K562 (cell line): Measurements from ENCODE around the gene SOS2. TPM values are rescaled to one million over a fixed set of nuclear protein-coding genes. Genes with fewer than 3 reads are reported as not detected.

Source experiments
- ATAC-seq: fragments of 200-7000 bp; cut with Tn5 transposase; 3 replicates; pipeline ENCODE4 v1.9.1; 2020; ENCODE audit warnings: moderate library complexity
- BruUV-seq: library from RNA; stranded (reverse); fragments of 400-500 nt; replicated peaks from 2 replicates; lab custom pipeline; 2021; lab: Mats Ljungman, UMichigan
- CTCF ChIA-PET: fragments of 300-600 bp; formaldehyde crosslinking; extraction: SDS; loops from one replicate; lab custom pipeline; 2021; ENCODE audit warnings: low intra/inter-chr PET ratio; lab: Yijun Ruan, JAX
- POLR2A ChIA-PET: fragments of 300-600, 350-650 bp; sonication (Branson Sonifier 250); formaldehyde crosslinking; extraction: SDS; loops from one replicate; lab custom pipeline; 2021; ENCODE audit warnings: antibody characterized with exemption, inconsistent platforms; lab: Yijun Ruan, JAX
- DNase-seq, 4 experiments: peaks; one replicate each; pipeline versions ENCODE4 v3.0.0 to v3.0.0-alpha.2; 2011 to 2018; ENCODE audit warnings: low spot score in 3 of 4, mixed read lengths in 3 of 4; ENCODE audit errors: extremely low read depth in 1 of 4
- FAIRE-seq: peaks from 2 replicates; lab custom pipeline; 2011; peaks lifted over from hg19 to GRCh38; lab: Jason Lieb, UNC
- H2AFZ ChIP-seq: 2 replicates; pipeline ENCODE4 v1.6.0; 2011; ENCODE audit warnings: low read depth, low read length, control low read depth, inconsistent platforms
- H3K27ac ChIP-seq: fragments of 200-600 bp; 3 replicates; pipeline ENCODE4 v1.8.0; 2011; ENCODE audit warnings: low read depth, mild to moderate bottlenecking, control low read depth, inconsistent platforms, low read length, moderate library complexity, mixed read lengths; ENCODE audit errors: extremely low read depth
- H3K27me3 ChIP-seq, 2 experiments: fragments of 300-600 bp in 1 of 2; 2 replicates in 1 of 2; 3 replicates in 1 of 2; pipeline versions ENCODE4 v1.6.0 to v1.8.0; 2011; ENCODE audit warnings: inconsistent platforms in 2 of 2, low read length in 2 of 2, mild to moderate bottlenecking in 1 of 2, mixed read lengths in 1 of 2, moderate library complexity in 1 of 2; ENCODE audit not compliant: control insufficient read depth in 2 of 2, insufficient read depth in 2 of 2
- H3K36me3 ChIP-seq: fragments of 300-600 bp; 3 replicates; pipeline ENCODE4 v1.8.0; 2011; ENCODE audit warnings: mild to moderate bottlenecking, low read length, inconsistent platforms; ENCODE audit not compliant: control insufficient read depth, insufficient read depth
- H3K4me1 ChIP-seq, 2 experiments: fragments of 200-600 bp in 1 of 2; replicated peaks in 1 of 2; 2 replicates in 1 of 2; 3 replicates in 1 of 2; pipeline versions ENCODE4 v1.5.1 to v1.8.0; 2011; ENCODE audit warnings: inconsistent platforms in 2 of 2, low read length in 2 of 2, mild to moderate bottlenecking in 1 of 2, mixed read lengths in 1 of 2, moderate library complexity in 1 of 2; ENCODE audit not compliant: control insufficient read depth in 2 of 2, insufficient read depth in 2 of 2
- H3K4me2 ChIP-seq: 2 replicates; pipeline ENCODE4 v1.6.1; 2011; ENCODE audit warnings: low read length, control low read depth, inconsistent platforms, mixed read lengths; ENCODE audit not compliant: insufficient read depth
- H3K4me3 ChIP-seq: fragments of 200-600 bp; sonication (generic), shearing (Covaris generic); 2 replicates; pipeline ENCODE4 v1.5.1; 2016; ENCODE audit warnings: control low read depth, inconsistent platforms
- H3K79me2 ChIP-seq: fragments of 200-600 bp; 3 replicates; pipeline ENCODE4 v1.8.0; 2011; ENCODE audit warnings: low read length, inconsistent platforms; ENCODE audit not compliant: control insufficient read depth, insufficient read depth
- H3K9ac ChIP-seq, 2 experiments: 2 replicates each; pipeline versions ENCODE4 v1.6.0 to v1.6.1; 2011; ENCODE audit warnings: low read depth in 2 of 2, low read length in 2 of 2, control low read depth in 1 of 2, inconsistent platforms in 1 of 2, mild to moderate bottlenecking in 1 of 2, mixed read lengths in 1 of 2; ENCODE audit not compliant: insufficient read depth in 1 of 2
- H3K9me1 ChIP-seq: one replicate; pipeline ENCODE4 v1.6.0; 2011; ENCODE audit warnings: inconsistent platforms, mild to moderate bottlenecking, low read length, moderate library complexity; ENCODE audit not compliant: control insufficient read depth, insufficient read depth
- H3K9me3 ChIP-seq: replicated peaks from 2 replicates; pipeline ENCODE4 v1.5.1; 2011; ENCODE audit warnings: low read depth, low read length, inconsistent platforms; ENCODE audit not compliant: control insufficient read depth, insufficient read depth
- H4K20me1 ChIP-seq: replicated peaks from 2 replicates; pipeline ENCODE4 v1.6.1; 2011; ENCODE audit warnings: low read length, inconsistent platforms, mixed read lengths; ENCODE audit not compliant: control insufficient read depth, insufficient read depth
- FOXK2 ChIP-seq, 2 experiments: fragments of 450-650 bp; IDR thresholded peaks in 1 of 2; conservative IDR thresholded peaks in 1 of 2; 2 replicates each; pipeline ENCODE4 v1.6.1; 2016; ENCODE audit warnings: low read depth in 2 of 2, mild to moderate bottlenecking in 1 of 2
- GABPB1 ChIP-seq: sonication (generic); formaldehyde crosslinking; IDR thresholded peaks from 2 replicates; pipeline ENCODE4 v1.8.0; 2022; ENCODE audit warnings: mild to moderate bottlenecking, missing genetic modification reagents
- HDAC3 ChIP-seq: fragments of 450-650 bp; IDR thresholded peaks from 2 replicates; pipeline ENCODE4 v1.6.1; 2018; ENCODE audit warnings: borderline replicate concordance, mild to moderate bottlenecking, moderate library complexity; ENCODE audit not compliant: partially characterized antibody
- NEUROD1 ChIP-seq: fragments of 150-350 bp; IDR thresholded peaks from 2 replicates; pipeline ENCODE4 v1.6.1; 2014; ENCODE audit warnings: borderline replicate concordance, low read length, low read depth; ENCODE audit not compliant: partially characterized antibody
- TRIM28 ChIP-seq: fragments of 450-650 bp; IDR thresholded peaks from 2 replicates; pipeline ENCODE4 v1.6.1; 2017
- ZBTB8A ChIP-seq: fragments of 450-650 bp; IDR thresholded peaks from 2 replicates; pipeline ENCODE4 v1.6.1; 2018; ENCODE audit warnings: mild to moderate bottlenecking, moderate library complexity; ENCODE audit not compliant: partially characterized antibody
- WGBS: fragments of 100-300 bp; shearing (Covaris generic); methylation state at CpG from one replicate; pipeline ENCODE4 v1.1.6; 2016; ENCODE audit warnings: low coverage, mixed read lengths; ENCODE audit not compliant: insufficient coverage; ENCODE audit errors: missing lambda C conversion rate; 5-methylcytosine and 5-hydroxymethylcytosine counted together
- in situ Hi-C: fragments of 300-500 bp; cut with MboI; formaldehyde crosslinking; loops from 4 replicates; pipeline ENCODE4 v1.15.0; 2018; ENCODE audit warnings: inconsistent platforms, mixed read lengths
- intact Hi-C: fragments of 100-400 bp; cut with micrococcal nuclease; formaldehyde crosslinking; loops from 2 replicates; pipeline ENCODE4 v1.14.2; 2022
- polyA plus RNA-seq, 8 experiments: library from polyadenylated mRNA; depleted of rRNA in 4 of 8; stranded (reverse) in 5 of 8; unstranded in 3 of 8; fragments of >200 nt; fragmentation: Nextera tagmentation in 2 of 8; fragmentation: Illumina TruSeq in 1 of 8; extraction: Ambion mirVana in 2 of 8; extraction: Trizol in 1 of 8; gene quantifications; 2 replicates each; pipeline versions ENCODE4 v1.2.1 to v1.2.3, GENCODE V29; 2011 to 2014; ENCODE audit warnings: inconsistent platforms in 1 of 8, missing spikeins in 1 of 8
- total RNA-seq, 7 experiments: library from RNA; depleted of rRNA in 6 of 7; stranded (reverse); fragments of >200 nt in 6 of 7; fragmentation: Illumina TruSeq in 2 of 7; extraction: Trizol in 2 of 7; gene quantifications; 2 replicates each; pipeline versions ENCODE4 v1.2.1 to v1.2.3, GENCODE V29; 2011 to 2021; ENCODE audit warnings: low replicate concordance in 1 of 7
- TF ChIP-seq, protein P1 (sequence below): sonication (generic); formaldehyde crosslinking; IDR thresholded peaks from 2 replicates; pipeline ENCODE4 v1.8.1; 2022; ENCODE audit warnings: missing genetic modification reagents
- TF ChIP-seq, protein P2 (sequence below): sonication (generic); formaldehyde crosslinking; IDR thresholded peaks from 2 replicates; pipeline ENCODE4 v1.8.0; 2022; ENCODE audit warnings: mild to moderate bottlenecking, missing genetic modification reagents
- TF ChIP-seq, protein P3 (sequence below): IDR thresholded peaks from 2 replicates; pipeline ENCODE4 v1.6.1; 2011; ENCODE audit not compliant: insufficient read length; ENCODE audit errors: extremely low read depth

Gene SOS2
- total and polyA plus RNA-seq, 9 of the 15 experiments (the other 6 are each of a cell fraction or from before 2014, with no cell fraction given), result 2.2 to 13.1 (median 10.5) TPM

DNA sequence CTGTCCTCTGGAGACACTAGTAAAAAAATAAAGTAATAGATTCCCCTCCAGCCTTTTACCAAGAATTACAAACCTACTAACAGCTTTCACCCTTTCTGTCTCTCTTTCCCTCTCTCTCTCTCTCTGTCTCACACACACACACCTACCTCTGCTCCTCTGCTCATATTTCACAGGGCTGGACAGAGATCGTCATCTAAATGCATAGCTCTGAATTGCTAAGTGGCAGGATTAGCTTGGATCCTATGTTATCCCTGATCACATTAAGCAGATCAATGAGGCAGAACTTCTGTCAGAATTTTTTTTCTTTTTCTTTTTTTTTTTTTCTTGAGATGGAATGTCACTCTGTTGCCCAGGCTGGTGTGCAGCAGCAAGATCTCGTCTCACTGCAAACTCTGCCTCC lies 137.9 kb downstream of the SOS2 start:
- Histone ChIP-seq H3K4me2 (no peak overlapping the region), H3K9ac (no peak overlapping the region), H3K27ac (no peak overlapping the region), H4K20me1 (no peaks in the 10 kb centered on the region), H3K27me3 (no peaks in the 10 kb centered on the region), H3K4me1 (peaks cover 0 to 4% of the 10 kb centered on the region in 2 experiments; a peak in 2 of 5 replicates), H3K79me2 (no peaks in the 10 kb centered on the region), H3K9me3 (no peaks in the 10 kb centered on the region), H3K36me3 (no peaks in the 10 kb centered on the region), H3K4me3 (no peak overlapping the region), H2AFZ (no peak overlapping the region), H3K9me1 (no peaks in the 10 kb centered on the region)
- DNase-seq (no peak), FAIRE-seq (no peak), ATAC-seq (no peak)
- POLR2A ChIA-PET, result interaction anchor here (0.8 kb wide), 1 partner anchor 248 kb away, joined by 3 read pairs; no protein-coding TSS in a partner anchor
- no TSS peak for BruUV-seq
- intact Hi-C loops (no loop called here), in situ Hi-C loops (no loop called here)
- CTCF ChIA-PET, result no interaction called here
- TF ChIP-seq, protein P1, sequence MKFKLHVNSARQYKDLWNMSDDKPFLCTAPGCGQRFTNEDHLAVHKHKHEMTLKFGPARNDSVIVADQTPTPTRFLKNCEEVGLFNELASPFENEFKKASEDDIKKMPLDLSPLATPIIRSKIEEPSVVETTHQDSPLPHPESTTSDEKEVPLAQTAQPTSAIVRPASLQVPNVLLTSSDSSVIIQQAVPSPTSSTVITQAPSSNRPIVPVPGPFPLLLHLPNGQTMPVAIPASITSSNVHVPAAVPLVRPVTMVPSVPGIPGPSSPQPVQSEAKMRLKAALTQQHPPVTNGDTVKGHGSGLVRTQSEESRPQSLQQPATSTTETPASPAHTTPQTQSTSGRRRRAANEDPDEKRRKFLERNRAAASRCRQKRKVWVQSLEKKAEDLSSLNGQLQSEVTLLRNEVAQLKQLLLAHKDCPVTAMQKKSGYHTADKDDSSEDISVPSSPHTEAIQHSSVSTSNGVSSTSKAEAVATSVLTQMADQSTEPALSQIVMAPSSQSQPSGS (CRISPR knock-in tag), result no peak
- TF ChIP-seq TRIM28 (no peak), ZBTB8A (no peak), GABPB1 (CRISPR knock-in tag) (no peak), FOXK2 (conservative IDR thresholded peaks at IDR 0.05 in 1 of 2, IDR thresholded peaks at IDR 0.05 in 1 of 2; ENCODE audit: low read depth in 2 of 2) (no peak), HDAC3 (no peak), NEUROD1 (no peak)
- TF ChIP-seq, protein P2, sequence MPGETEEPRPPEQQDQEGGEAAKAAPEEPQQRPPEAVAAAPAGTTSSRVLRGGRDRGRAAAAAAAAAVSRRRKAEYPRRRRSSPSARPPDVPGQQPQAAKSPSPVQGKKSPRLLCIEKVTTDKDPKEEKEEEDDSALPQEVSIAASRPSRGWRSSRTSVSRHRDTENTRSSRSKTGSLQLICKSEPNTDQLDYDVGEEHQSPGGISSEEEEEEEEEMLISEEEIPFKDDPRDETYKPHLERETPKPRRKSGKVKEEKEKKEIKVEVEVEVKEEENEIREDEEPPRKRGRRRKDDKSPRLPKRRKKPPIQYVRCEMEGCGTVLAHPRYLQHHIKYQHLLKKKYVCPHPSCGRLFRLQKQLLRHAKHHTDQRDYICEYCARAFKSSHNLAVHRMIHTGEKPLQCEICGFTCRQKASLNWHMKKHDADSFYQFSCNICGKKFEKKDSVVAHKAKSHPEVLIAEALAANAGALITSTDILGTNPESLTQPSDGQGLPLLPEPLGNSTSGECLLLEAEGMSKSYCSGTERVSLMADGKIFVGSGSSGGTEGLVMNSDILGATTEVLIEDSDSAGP (CRISPR knock-in tag), result no peak
- TF ChIP-seq, protein P3, sequence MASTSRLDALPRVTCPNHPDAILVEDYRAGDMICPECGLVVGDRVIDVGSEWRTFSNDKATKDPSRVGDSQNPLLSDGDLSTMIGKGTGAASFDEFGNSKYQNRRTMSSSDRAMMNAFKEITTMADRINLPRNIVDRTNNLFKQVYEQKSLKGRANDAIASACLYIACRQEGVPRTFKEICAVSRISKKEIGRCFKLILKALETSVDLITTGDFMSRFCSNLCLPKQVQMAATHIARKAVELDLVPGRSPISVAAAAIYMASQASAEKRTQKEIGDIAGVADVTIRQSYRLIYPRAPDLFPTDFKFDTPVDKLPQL, result no peak
- 63% methylated on average over 1 of the region's 2 CpGs for WGBS
